GM10266 (cell line): ENCODE data around the gene GBF1.
"Not testable (repeated sequence)": the region's sequence is repeated elsewhere in the genome, so short reads cannot be mapped to it uniquely, and the experiment has no call there.

Source experiments
- DNase-seq: peaks from one replicate; pipeline ENCODE4 v3.0.0; 2012; ENCODE audit errors: extremely low spot score
- TF ChIP-seq, protein P1 (sequence below): IDR thresholded peaks from 2 replicates; pipeline ENCODE4 v1.5.1; 2012; ENCODE audit warnings: mild to moderate bottlenecking, low read depth; ENCODE audit not compliant: control insufficient read depth, insufficient read depth; ENCODE audit errors: missing control alignments

GBF1 gene

DNA sequence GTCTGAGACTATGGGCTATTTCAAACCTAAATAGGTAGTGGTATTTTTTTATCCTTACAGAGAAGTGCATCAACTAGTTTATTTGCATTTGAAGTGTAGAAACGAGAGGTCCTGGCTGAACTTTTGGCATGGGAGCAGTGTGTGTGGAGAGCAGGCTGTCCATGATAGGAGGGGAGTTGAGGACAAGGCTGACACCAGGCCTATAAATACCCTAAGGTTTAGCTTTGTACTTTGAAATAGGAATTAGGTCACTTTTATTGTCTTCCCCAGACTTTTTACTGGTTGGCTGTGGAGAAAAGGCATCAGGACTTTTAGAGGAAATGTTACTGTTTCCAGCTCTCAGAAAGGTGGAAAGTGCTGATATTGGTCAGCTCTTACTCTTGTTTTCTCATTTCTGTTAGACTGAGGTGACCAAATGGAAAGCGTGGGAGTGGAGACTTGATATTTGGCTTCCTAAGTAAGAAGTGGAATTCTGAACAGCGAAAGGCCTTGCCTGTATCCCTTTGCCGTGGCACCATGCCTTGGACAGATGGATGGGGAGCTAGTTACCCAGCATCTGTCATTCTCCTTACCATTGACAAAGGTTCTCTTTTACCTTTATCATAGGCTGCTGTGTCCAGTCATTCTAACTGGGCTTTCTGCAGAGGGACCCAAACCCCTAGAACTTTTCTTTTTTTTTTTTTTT, 46.0 kb downstream of the GBF1 start:
- DNase-seq = no peak
- TF ChIP-seq, protein P1, sequence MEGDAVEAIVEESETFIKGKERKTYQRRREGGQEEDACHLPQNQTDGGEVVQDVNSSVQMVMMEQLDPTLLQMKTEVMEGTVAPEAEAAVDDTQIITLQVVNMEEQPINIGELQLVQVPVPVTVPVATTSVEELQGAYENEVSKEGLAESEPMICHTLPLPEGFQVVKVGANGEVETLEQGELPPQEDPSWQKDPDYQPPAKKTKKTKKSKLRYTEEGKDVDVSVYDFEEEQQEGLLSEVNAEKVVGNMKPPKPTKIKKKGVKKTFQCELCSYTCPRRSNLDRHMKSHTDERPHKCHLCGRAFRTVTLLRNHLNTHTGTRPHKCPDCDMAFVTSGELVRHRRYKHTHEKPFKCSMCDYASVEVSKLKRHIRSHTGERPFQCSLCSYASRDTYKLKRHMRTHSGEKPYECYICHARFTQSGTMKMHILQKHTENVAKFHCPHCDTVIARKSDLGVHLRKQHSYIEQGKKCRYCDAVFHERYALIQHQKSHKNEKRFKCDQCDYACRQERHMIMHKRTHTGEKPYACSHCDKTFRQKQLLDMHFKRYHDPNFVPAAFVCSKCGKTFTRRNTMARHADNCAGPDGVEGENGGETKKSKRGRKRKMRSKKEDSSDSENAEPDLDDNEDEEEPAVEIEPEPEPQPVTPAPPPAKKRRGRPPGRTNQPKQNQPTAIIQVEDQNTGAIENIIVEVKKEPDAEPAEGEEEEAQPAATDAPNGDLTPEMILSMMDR = no peak

DNA sequence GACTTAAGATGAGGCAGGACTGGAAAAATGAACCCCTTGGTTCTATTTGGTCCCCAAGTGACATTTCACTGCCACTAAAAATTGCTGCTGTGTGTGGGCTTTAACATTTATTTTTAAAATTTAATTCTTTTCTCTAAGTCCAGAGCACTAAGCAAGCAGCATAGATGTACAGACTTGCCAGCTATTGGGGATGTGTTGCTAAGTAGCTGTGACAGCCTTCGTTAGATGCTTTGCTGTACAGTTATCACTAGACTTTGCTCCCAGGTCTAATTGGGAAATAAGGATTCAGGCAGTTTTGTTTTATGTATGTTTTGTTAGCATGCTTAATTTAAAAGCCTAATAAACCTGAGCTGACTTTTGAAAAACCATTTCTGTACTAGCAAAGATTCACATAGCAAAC, 51.8 kb downstream of the GBF1 start:
- no peak for DNase-seq
- TF ChIP-seq, protein P1 = no peak

DNA sequence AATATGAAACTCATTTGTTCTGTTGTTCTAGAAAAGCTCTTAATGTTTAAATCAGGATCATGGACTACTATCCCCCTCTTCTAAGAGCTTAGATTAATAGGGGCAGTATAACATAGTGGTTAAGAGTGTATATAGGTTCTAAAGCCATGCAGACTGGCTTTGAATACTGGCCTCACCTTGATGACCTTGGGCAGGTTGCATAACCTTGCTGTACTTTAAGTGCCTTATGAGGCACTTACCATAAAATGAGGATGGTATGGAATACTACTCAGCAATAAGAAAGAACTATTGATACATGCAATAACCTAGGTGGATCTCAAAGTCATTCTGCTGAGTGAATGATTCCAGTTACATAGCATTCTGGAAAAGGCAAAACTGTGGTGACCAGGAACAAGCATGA, 53.6 kb downstream of the GBF1 start:
- DNase-seq = no peak
- TF ChIP-seq, protein P1 = no peak

DNA sequence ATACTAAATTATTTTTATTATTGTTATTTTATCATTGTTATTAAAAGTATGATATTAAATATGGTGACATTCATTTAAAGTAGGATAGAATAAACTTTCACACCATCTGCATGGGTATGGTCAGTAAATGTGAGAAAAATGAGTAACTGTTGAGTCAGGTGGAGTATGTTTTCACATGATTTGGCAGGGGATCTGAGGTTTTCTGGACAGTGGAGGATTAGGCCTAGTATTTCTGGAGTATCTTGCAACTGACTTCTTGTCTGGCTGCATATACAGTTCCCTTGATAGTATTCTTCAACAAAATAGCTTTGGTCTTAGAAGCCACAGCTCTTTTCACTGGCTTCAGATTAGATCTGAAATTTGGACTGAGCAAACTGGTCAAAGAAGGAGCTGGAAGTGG, 54.5 kb downstream of the GBF1 start:
- peak; percentile 23 for DNase-seq

DNA sequence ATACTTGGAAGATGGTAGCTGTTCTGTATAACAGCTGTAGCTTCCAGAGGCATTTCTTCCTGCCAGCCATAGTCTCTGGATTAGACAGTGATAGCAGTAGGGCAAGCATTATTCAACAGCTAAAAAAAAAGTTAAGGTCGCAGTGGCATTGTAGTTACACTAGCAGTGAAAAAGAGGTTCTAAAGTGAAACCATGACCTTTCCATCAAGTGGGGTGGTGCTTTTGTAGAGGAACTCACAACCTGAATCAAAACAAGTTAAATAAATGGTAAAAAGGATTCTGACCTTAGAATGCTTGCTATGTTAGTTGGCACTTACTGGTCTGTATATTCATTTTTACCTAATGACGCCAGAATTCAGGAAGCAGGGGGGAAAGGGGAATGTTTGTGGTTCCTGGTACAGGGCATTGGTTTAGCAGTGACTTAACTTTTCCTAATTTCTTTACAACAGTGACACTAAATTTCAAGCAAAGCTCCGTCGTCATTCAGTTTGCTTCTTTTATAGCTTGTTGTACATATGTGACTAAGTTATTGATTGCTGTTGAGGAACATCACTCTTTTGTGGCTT, 55.0 kb downstream of the GBF1 start:
- DNase-seq = peak; percentile 35

More for the DNA sequence above, 54.5 kb downstream of the GBF1 start:
- TF ChIP-seq, protein P1 = no peak

DNA sequence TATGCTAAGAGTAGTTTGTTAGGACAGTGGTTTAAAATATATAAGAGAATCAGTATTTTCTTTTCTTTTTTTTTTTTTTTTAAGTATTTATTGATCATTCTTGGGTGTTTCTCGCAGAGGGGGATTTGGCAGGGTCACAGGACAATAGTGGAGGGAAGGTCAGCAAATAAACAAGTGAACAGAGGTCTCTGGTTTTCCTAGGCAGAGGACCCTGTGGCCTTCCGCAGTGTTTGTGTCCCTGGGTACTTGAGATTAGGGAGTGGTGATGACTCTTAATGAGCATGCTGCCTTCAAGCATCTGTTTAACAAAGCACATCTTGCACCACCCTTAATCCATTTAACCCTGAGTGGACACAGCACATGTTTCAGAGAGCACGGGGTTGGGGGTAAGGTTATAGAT, 55.6 kb downstream of the GBF1 start:
- DNase-seq = not testable (repeated sequence)

More for the DNA sequence above, 55.0 kb downstream of the GBF1 start:
- TF ChIP-seq, protein P1 = no peak

DNA sequence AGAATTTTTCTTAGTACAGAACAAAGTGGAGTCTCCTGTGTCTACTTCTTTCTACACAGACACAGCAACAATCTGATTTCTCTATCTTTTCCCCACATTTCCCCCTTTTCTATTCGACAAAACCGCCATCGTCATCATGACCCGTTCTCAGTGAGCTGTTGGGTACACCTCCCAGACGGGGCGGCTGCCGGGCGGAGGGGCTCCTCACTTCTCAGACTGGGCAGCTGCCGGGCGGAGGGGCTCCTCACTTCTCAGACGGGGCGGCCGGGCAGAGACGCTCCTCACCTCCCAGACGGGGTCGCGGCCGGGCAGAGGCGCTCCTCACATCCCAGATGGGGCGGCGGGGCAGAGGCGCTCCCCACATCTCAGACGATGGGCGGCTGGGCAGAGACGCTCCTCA, 56.0 kb downstream of the GBF1 start:
- not testable (repeated sequence) for DNase-seq

DNA sequence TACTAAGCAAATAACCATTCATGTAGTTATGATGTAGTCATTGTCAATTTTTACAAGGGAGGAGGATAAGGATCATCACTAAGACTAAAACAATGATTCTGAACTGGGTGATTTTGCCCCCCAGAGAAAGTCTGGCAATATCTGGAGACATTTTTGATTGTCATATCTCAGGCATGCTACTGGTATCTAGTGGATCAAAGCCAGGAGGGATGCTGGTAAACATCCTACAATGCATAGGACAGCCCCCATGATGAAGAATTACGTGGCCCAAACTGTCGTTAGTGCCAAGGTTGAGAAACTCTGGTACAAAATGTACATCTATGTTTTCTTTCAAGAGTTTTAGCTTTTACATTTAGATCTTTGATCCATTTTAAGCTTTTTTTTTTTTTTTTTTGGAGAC, 57.3 kb downstream of the GBF1 start:
- TF ChIP-seq, protein P1 = no peak
- no peak for DNase-seq
